ENCODE results near the gene FRMD5. TPM values are rescaled to one million over a fixed set of nuclear protein-coding genes. Genes with fewer than 3 reads are reported as not detected.

The FRMD5 gene
- total RNA-seq, 2 donors from 2014 or later = 3.6 to 7.0 TPM

GRCh38 chr15:44149224-44149623 lies 45.8 kb downstream of the FRMD5 start:
- no peaks in the 10 kb centered on the region for H3K9me3 ChIP-seq (ENCODE audit: control insufficient read depth, low read length)
- Mint-ChIP-seq H3K9me3 (no peaks in the 10 kb centered on the region), H3K27me3 (ENCODE audit: insufficient read depth) (no peaks in the 10 kb centered on the region), H3K4me1 (no peaks in the 10 kb centered on the region), H3K4me3 (no peak overlapping the region), H3K36me3 (ENCODE audit: low read depth) (no peaks in the 10 kb centered on the region), H3K27ac (no peak overlapping the region)
- no peak overlapping the region for H3K27ac ChIP-seq (ENCODE audit: low read depth, low read length)
- no peaks in the 10 kb centered on the region for H3K27me3 ChIP-seq (ENCODE audit: control insufficient read depth, insufficient read depth, low read length, poor library complexity, severe bottlenecking)
- no peak for TF ChIP-seq CTCF (conservative IDR thresholded peaks at IDR 0.05)
- H3K36me3 ChIP-seq (ENCODE audit: control insufficient read depth, insufficient read depth, low read length) = no peaks in the 10 kb centered on the region
- no CpG with 5 or more reads among the region's 1 CpG for WGBS, 2 experiments (ENCODE audit: insufficient coverage in 1 of 2, insufficient read length in 1 of 2)
- DNase-seq = no peak
- H3K9ac ChIP-seq (ENCODE audit: extremely low read depth, low read length, poor library complexity, severe bottlenecking) = no peak overlapping the region
- H3K4me1 ChIP-seq (ENCODE audit: control insufficient read depth, insufficient read depth, low read length) = no peaks in the 10 kb centered on the region
- no peak overlapping the region for H3K4me3 ChIP-seq (ENCODE audit: low read length)

- WGBS, 2 experiments (ENCODE audit: insufficient coverage in 1 of 2, insufficient read length in 1 of 2) = 100% methylated on average over 1 of the region's 2 CpGs; no CpG with 5 or more reads in 1 of the 2 experiments
- H3K4me3 ChIP-seq (ENCODE audit: low read length) = no peak overlapping the region
- no peaks in the 10 kb centered on the region for H3K27me3 Mint-ChIP-seq (ENCODE audit: insufficient read depth)
These were observed 46.5 kb downstream of the FRMD5 start for GRCh38 chr15:44148580-44148979.

GRCh38 chr15:44147636-44148035 lies 47.4 kb downstream of the FRMD5 start:
- no peaks in the 10 kb centered on the region for H3K36me3 ChIP-seq (ENCODE audit: control insufficient read depth, insufficient read depth, low read length)
- Mint-ChIP-seq H3K4me3 (no peak overlapping the region), H3K4me1 (no peaks in the 10 kb centered on the region), H3K9me3 (no peaks in the 10 kb centered on the region), H3K36me3 (ENCODE audit: low read depth) (no peaks in the 10 kb centered on the region), H3K27ac (no peak overlapping the region), H3K27me3 (ENCODE audit: insufficient read depth) (no peaks in the 10 kb centered on the region)
- H3K27me3 ChIP-seq (ENCODE audit: control insufficient read depth, insufficient read depth, low read length, poor library complexity, severe bottlenecking) = no peaks in the 10 kb centered on the region
- no peaks in the 10 kb centered on the region for H3K9me3 ChIP-seq (ENCODE audit: control insufficient read depth, low read length)
- H3K4me1 ChIP-seq (ENCODE audit: control insufficient read depth, insufficient read depth, low read length) = no peaks in the 10 kb centered on the region
- no peak overlapping the region for H3K4me3 ChIP-seq (ENCODE audit: low read length)
- DNase-seq = no peak
- no peak overlapping the region for H3K9ac ChIP-seq (ENCODE audit: extremely low read depth, low read length, poor library complexity, severe bottlenecking)
- no peak overlapping the region for H3K27ac ChIP-seq (ENCODE audit: low read depth, low read length)
- no peak for TF ChIP-seq CTCF (conservative IDR thresholded peaks at IDR 0.05)

More at GRCh38 chr15:44148580-44148979, 46.5 kb downstream of the FRMD5 start:
- Histone ChIP-seq H3K36me3 (ENCODE audit: control insufficient read depth, insufficient read depth, low read length) (no peaks in the 10 kb centered on the region), H3K27me3 (ENCODE audit: control insufficient read depth, insufficient read depth, low read length, poor library complexity, severe bottlenecking) (no peaks in the 10 kb centered on the region), H3K27ac (ENCODE audit: low read depth, low read length) (no peak overlapping the region), H3K9ac (ENCODE audit: extremely low read depth, low read length, poor library complexity, severe bottlenecking) (no peak overlapping the region), H3K9me3 (ENCODE audit: control insufficient read depth, low read length) (no peaks in the 10 kb centered on the region), H3K4me1 (ENCODE audit: control insufficient read depth, insufficient read depth, low read length) (no peaks in the 10 kb centered on the region)
- no peak overlapping the region for H3K27ac Mint-ChIP-seq
- TF ChIP-seq CTCF (conservative IDR thresholded peaks at IDR 0.05) = no peak
- no peak overlapping the region for H3K4me3 Mint-ChIP-seq
- DNase-seq = no peak
- no peaks in the 10 kb centered on the region for H3K4me1 Mint-ChIP-seq
- H3K9me3 Mint-ChIP-seq = no peaks in the 10 kb centered on the region
- H3K36me3 Mint-ChIP-seq (ENCODE audit: low read depth) = no peaks in the 10 kb centered on the region

Measured in endodermal cell (in vitro differentiated cells).